A549 treated with Mapracorat at 1 μM for 4 hours (cell line): ENCODE measurements around the gene TLCD4. TPM values are rescaled to one million over a fixed set of nuclear protein-coding genes. Genes with fewer than 3 reads are reported as not detected.

Experiments used
- total RNA-seq: library from RNA; stranded (reverse); fragments of 200-300 nt; extraction: Qiagen RNA extraction; gene quantifications from 5 replicates; pipeline ENCODE4 v1.2.3, GENCODE V29; 2022

The TLCD4 gene
- 5.1 to 12.4 TPM (median 10.1 TPM) in 5 replicates for total RNA-seq

GRCh38 chr1:95117207-95118066, at the start of gene TLCD4:
TSS of gene TLCD4 (plus strand) at chr1:95117355. CDS start at chr1:95143902, 26,547 bp downstream.

GRCh38 chr1:95072532-95073419, 44.4 kb upstream of the TLCD4 start, which contains the start of gene ALG14:
TSS of gene ALG14 (minus strand) at chr1:95072951. CDS start at chr1:95072898, 53 bp downstream.

Other genes with a start within 250 kb of the TLCD4 start
- 49.2 to 65.4 TPM (median 51.4 TPM) in 5 replicates for gene CNN3, start 190.2 kb upstream of the TLCD4 start, total RNA-seq
- 3.5 to 8.0 TPM (median 6.1 TPM) in 5 replicates for gene ALG14, start 44.4 kb upstream of the TLCD4 start, total RNA-seq
- 8.6 to 11.1 TPM (median 9.0 TPM) in 5 replicates for gene RWDD3, start 116.9 kb downstream of the TLCD4 start, total RNA-seq